WI38 (cell line): ENCODE data around the gene EBF3.
"Not testable (repeated sequence)": the region's sequence is repeated elsewhere in the genome, so short reads cannot be mapped to it uniquely, and the experiment has no call there.

Experiments used
- H3K4me3 ChIP-seq: 2 replicates; pipeline ENCODE4 v1.5.1; 2011; ENCODE audit warnings: low read depth, mild to moderate bottlenecking, control low read depth, low read length
- TF ChIP-seq, protein P1 (sequence below): IDR thresholded peaks from 2 replicates; pipeline ENCODE4 v1.5.1; 2012; ENCODE audit warnings: low read depth, mild to moderate bottlenecking, control low read depth, low read length

The EBF3 gene

DNA sequence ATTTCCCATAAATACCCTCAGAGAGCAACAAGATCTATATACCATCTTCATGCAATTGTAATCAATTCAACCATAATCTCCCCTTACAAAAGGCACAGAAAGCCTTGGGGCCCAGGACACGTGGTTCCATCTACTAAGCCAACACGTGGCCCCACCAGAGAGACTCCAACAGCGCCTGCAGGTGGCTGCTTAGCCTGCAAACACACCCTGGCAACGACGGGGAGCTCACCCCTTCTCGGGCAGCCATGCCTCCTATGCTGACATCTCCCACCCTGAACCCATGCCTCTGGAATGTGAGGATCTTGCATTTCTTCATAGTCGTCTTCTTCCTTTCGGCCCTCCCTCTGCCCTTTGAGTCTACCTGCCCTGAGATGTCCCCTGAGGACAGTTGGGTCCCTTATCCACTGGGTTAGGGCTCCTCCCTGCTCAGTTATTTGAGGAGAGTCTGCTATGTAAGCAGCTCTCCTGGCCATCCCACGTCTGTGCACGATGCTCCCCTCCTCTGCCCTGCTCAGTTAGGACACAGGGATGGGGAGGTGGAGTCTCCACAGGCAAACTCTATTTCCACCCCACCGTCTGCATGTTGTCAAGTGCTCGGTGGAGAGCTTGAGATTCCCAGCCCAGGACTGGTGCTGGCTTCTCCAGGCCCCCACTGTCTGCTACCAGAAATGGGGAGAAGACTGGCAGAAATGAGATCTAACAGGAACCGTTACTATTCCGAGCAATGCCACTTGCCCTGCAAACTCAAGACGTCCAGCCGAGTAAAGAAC, 36.5 kb downstream of the EBF3 start:
- TF ChIP-seq, protein P1, sequence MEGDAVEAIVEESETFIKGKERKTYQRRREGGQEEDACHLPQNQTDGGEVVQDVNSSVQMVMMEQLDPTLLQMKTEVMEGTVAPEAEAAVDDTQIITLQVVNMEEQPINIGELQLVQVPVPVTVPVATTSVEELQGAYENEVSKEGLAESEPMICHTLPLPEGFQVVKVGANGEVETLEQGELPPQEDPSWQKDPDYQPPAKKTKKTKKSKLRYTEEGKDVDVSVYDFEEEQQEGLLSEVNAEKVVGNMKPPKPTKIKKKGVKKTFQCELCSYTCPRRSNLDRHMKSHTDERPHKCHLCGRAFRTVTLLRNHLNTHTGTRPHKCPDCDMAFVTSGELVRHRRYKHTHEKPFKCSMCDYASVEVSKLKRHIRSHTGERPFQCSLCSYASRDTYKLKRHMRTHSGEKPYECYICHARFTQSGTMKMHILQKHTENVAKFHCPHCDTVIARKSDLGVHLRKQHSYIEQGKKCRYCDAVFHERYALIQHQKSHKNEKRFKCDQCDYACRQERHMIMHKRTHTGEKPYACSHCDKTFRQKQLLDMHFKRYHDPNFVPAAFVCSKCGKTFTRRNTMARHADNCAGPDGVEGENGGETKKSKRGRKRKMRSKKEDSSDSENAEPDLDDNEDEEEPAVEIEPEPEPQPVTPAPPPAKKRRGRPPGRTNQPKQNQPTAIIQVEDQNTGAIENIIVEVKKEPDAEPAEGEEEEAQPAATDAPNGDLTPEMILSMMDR: no peak
- no peak overlapping the region for H3K4me3 ChIP-seq

DNA sequence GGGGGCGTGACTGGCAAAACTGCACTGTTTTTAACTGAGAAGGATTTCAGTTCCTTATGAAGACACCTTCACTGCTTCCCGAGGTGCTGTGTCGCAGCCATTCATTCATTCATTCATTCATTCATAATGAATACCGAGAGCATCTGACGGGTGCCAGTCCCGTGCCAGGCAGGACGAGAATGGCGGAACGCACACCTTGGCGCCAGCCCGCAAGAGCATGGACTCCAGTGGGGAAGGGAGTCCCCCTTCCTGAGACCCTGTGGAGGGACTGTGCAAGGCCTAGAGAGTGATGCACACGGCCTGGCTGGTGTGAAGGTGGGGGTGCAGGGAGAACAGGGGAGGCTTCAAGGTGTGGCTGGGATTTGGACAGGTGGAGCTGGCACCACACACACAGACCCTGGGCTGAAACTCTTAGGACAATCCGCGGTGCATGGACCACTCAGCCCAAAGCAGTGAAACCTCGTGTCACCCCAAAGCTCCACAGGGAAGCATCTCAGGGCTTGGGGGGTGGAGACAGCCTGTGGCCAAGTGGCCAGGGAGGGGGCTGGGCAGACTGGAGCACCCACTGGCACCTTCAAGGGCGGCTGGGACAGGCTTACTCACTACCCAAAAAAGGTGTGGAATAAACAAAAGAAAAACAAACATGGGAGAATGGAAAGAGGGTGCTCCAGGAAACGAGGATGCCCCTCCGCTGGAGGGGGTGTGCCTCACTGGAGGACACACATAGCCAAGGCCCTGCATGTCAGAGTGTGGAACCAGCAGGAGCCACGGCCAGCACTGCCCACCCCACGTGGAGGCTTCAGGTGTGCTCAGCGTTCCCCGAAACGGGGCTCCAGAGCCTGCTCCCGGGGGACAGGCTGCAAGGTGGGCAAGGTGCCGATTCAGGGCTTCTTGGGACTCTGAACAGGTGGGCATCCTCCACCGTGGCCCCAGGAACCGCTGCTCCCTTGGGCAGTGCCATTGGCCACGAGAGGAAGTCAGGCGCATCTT, 37.7 kb downstream of the EBF3 start:
- H3K4me3 ChIP-seq: no peak overlapping the region
- TF ChIP-seq, protein P1: no peak

DNA sequence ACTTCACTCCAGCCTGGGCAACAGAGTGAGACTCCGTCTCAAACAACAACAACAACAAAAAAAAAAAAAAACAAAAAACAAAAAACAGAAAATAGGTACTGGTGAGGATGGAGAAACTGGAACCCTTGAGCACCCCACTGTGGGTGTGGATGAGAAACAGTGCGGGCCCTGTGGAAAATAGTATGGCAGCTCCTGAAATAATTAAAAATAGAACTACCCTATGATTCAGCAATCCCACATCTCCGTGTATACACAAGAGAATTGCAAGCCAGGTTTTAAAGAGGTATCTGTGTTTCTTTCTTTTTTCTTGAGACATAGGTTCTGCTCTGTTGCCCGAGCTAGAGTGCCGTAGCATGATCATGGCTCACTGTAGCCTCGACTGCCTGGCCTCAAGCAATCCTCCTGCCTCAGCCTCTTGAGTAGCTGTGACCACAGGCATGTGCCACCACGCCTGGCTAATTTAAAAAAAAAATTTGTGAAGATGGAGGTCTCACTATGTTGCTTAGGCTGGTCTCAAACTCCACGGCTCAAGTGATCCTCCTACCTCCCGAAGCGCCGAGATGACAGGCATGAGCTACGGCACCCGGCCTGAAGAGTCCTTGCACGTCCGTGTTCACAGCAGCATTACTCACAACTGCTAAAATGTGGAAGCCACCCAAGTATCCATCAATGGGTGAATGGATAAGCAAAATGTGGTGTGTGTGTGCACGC, 39.5 kb downstream of the EBF3 start:
- H3K4me3 ChIP-seq: no peak overlapping the region
- TF ChIP-seq, protein P1: no peak

DNA sequence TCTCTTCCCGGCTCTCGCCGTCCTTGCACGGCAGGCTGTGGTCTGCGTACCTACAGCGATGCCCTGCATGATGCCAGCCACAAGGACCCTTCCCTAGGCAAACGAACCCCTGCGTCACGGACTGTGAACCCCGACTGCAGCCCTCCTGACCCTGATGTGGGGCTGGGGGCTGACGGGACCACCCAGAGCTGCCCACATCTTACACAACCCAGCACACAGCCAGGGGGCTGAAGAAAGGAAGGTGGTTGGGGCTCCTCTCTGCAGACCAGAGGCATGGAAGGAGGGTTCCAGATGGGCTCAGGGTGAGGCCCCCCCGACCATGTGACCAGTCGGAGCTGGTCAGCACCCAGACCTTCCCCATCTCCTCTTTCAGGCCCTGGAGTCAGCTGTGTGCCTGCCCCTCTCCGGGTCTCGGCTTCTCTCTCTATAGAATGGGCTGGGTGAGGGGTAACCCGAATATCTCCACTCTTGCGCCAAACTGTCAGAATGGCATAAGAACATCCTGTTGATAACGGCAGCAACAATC, 41.4 kb downstream of the EBF3 start:
- TF ChIP-seq, protein P1: no peak
- H3K4me3 ChIP-seq: no peak overlapping the region

DNA sequence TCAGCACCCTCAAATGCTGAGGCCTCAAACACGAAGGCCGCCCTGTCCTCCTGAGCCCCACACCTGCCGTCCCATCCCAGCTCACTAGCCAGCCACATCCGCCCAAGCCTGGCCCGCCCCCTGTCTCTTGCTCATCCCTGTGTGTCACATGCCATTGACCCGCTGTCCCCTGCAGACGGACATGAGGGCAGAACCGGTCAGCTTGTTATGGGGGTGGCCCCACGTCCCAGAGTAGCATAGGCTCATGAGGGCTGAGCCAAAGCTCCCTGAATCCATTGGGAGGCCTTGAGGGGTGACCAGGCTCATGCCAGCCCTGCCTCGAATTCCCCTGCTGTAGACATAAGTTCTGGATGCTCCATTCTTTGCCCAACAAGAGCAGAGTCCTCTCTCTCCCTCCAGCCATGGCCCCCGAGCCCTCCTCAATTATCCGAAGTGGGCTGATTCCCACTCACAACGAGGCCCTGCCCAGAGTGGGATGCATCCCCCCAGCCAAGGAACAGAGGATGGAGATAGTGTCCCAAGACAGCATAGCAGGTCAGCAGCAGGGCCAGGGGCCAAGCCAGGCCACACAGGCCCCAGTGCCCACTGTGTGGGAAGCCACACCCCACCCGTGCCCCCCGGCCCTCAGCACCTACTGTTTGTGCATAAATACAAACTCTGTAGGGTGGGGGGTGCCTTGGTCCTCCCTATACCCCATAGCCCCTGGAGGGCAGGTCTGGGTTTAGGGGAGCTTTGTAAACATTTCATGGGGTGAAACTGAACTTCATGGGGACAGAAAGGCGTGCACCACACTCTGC, 42.1 kb downstream of the EBF3 start:
- H3K4me3 ChIP-seq: no peak overlapping the region
- TF ChIP-seq, protein P1: no peak

DNA sequence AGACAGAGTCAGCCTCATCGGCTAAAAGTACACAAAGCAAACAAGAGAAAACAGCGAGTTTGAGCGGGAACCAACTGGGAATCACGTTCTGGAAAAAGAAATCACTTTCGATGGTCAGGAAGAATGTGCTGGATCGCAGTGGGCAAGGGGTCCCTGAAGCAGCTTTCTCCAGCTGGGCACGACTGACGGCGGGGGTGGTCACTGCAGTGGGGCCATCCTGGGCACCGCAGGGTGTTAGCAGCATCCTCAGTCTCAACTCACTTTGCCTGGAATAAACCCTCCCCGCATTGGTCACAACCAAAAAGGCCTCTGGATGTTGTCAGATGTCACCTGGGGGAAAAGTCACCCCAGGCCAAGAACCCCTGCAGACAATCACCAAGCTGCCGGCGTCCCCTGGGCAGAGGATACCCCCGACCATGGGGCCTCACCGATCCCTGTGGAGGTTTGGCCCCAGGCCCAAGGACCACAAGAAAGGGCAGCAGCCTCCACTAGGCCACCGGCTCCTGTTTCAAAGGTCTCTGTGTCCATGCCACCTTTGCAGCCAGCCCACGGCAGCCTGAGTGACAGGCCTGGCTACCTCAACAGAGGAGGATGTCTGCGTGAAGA, 42.9 kb downstream of the EBF3 start:
- H3K4me3 ChIP-seq: no peak overlapping the region
- TF ChIP-seq, protein P1: no peak

DNA sequence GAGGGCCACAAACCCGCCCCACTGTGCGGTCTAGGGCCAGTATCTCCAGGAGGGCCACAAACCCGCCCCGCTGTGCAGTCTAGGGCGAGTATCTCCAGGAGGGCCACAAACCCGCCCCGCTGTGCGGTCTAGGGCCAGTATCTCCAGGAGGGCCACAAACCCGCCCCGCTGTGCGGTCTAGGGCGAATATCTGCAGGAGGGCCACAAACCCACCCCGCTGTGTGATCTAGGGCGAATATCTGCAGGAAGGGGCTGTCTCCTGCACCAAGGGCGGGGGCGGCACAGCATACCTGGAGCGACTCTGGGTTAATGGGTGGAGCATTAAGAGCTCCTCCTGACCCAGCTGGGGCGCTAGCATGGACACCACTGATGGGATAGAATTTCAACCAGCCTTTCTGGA, 43.9 kb downstream of the EBF3 start:
- H3K4me3 ChIP-seq: not testable (repeated sequence)
